GM12875 (cell line): ENCODE data around the gene FAM3A.
"Not testable (repeated sequence)": the region's sequence is repeated elsewhere in the genome, so short reads cannot be mapped to it uniquely, and the experiment has no call there.

Experiments used
- H3K4me3 ChIP-seq: one replicate; pipeline ENCODE4 v1.5.1; 2011; ENCODE audit warnings: low read depth, low read length, control low read depth
- TF ChIP-seq, protein P1 (sequence below): IDR thresholded peaks from 2 replicates; pipeline ENCODE4 v1.5.1; 2011; ENCODE audit warnings: low read depth, mild to moderate bottlenecking, control low read depth, inconsistent platforms, low read length, moderate library complexity, borderline replicate concordance; ENCODE audit not compliant: insufficient read depth

FAM3A gene, protein sequence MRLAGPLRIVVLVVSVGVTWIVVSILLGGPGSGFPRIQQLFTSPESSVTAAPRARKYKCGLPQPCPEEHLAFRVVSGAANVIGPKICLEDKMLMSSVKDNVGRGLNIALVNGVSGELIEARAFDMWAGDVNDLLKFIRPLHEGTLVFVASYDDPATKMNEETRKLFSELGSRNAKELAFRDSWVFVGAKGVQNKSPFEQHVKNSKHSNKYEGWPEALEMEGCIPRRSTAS

DNA sequence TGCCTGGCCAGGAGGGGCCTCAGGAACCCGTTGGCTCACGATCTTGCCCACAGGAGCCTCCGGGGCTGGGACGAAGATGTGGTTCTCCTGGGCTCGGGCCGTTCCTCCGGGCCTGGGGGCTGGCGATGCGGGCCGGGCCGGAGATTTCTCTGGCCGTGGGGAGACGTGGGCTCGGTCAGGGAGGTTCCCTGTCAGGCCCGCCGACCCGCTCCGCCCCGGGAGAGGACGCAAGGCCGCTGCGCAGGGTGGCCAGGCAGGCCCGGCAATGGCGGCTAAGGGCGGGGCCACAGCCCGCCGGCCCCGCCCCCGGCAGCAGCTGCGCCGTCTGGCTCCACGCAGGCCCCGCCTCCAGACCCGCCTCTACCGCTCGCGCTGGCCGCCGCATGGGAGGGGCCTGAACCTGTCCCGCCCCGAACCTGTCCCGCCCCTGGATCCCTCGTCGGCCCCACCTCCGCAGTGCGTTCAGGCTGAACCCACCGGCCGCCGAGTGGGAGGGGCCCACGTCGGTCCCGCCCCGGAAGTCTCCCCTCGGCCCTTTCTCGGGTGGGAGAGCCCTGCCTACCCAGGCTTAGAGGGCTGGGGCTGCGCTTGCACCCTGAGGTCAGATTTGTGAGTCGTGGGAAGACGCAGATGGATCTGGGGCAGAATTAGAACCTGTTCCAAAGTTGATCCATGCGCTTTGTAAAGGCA is at the start of gene FAM3A:
Gene FAM3A, minus strand, starts transcription at position 267 of the 690 bp plus-strand sequence. CDS start 460 bp downstream, outside the sequence.
- TF ChIP-seq, protein P1, sequence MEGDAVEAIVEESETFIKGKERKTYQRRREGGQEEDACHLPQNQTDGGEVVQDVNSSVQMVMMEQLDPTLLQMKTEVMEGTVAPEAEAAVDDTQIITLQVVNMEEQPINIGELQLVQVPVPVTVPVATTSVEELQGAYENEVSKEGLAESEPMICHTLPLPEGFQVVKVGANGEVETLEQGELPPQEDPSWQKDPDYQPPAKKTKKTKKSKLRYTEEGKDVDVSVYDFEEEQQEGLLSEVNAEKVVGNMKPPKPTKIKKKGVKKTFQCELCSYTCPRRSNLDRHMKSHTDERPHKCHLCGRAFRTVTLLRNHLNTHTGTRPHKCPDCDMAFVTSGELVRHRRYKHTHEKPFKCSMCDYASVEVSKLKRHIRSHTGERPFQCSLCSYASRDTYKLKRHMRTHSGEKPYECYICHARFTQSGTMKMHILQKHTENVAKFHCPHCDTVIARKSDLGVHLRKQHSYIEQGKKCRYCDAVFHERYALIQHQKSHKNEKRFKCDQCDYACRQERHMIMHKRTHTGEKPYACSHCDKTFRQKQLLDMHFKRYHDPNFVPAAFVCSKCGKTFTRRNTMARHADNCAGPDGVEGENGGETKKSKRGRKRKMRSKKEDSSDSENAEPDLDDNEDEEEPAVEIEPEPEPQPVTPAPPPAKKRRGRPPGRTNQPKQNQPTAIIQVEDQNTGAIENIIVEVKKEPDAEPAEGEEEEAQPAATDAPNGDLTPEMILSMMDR: no peak
- H3K4me3 ChIP-seq: peak within 1 kb of the TSS; percentile 68

DNA sequence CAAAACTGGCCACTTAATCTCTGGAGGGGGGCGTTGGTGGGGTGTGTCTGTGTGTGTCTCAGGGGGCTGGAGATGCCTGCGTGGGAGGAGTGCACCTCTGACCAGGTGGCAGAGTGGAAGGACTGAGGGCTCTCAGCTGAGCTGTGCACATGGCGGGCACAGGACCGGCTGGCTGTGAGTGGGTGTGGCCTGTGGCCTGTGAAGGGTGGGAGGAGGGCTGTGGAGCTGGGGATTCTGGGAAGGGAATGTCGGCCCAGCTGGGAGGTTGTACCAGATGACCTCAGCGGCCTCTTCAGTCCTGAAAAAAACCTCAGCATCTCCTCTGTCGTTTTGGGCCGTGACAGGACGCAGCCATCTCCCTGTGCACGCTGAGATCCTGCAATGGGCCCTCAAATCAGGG is 46.3 kb upstream of the FAM3A start:
- not testable (repeated sequence) for H3K4me3 ChIP-seq

DNA sequence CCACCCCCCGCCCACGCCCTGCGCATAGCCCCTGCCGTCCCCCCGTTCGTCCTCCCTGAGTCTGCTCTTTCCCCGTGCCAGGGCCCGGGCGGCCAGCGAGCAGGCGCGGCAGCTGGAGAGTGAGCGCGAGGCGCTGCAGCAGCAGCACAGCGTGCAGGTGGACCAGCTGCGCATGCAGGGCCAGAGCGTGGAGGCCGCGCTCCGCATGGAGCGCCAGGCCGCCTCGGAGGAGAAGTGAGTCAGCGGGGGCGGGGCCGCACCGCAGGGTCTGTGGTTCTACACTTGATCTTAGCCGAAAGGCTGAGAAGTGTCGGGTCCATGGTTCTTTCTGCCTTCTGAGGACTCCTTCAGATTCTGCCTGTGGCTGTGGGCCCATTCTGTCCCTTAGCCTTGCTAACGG is 44.3 kb upstream of the FAM3A start:
- not testable (repeated sequence) for H3K4me3 ChIP-seq

DNA sequence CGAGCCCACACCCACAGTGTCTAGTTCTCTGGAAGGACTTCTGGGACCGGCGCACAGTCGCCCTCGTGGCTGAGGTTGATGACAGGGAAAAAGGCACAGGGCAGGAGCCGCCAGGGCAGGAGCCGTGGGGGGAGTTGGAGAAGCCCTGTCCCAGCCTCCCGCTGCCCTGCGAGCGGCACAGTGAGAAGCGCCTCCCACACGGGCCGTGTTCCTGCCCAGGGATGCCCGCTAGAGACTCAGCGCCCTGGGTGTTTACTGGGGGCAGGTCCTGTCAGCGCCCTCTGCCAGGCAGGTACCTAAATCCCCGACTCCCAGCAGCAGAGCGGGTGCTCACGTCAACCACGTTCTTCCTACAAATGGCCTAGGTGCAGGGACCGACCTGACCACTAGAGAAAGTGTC is 42.9 kb upstream of the FAM3A start:
- not testable (repeated sequence) for H3K4me3 ChIP-seq

DNA sequence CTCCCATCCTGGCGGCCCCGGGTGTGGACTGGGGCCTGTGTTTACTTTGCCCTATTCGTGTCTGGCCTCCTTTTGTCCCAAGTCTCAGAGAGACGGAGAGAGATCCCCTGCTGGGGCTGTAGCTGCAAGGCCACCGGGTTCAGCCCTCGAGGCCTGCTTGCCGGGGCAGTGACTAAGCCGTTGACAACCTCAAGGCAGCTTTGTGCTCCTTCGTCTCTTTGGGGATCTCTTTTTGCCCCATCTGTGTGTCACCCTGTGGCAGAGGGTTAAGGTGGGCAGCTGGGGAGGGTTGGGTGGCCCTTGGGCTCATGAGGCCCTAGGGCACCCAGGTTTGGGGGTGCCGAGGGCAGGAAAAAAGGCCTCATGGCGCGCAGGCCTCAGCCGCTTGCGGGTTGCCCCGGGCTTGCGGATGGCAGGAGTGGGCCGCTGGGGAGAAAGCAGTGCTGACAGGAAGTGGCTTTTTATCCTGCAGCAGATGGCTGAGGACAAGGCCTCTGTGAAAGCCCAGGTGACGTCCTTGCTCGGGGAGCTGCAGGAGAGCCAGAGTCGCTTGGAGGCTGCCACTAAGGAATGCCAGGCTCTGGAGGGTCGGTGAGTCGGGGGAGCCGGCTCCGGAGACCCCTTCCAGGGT is 42.1 kb upstream of the FAM3A start:
- H3K4me3 ChIP-seq: not testable (repeated sequence)

DNA sequence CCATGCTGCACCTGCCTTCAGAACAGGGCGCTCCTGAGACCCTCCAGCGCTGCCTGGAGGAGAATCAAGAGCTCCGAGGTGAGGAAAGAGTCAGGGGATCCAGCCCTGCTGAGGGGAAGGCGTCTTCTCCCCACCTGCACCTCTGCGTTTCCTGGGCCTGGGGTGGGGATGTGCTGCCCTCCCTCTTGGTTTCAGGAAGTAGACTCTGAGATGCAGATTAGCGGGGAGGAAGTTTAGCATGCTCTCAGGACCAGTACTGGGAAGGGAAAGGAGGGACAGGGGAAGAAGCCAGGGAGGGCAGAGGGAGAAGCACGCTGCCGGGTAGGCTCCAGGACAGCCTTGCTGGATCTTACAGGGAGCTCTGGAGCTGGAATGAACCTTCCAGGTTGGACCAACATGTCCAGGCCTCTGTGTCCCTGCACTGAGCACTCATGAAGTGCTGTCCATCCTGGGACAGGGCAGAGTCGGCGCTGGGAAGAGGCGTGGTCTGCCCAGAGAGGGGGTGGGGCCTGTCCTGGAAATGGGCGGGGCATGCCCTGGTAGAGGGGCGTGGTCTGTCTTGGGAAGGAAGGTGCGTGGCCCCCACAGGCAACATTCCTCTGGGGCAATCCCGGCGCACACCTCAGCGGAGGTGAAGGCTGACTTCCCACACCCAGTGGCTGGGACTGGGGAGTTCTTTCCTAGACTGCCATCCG is 36.2 kb upstream of the FAM3A start:
- not testable (repeated sequence) for H3K4me3 ChIP-seq

DNA sequence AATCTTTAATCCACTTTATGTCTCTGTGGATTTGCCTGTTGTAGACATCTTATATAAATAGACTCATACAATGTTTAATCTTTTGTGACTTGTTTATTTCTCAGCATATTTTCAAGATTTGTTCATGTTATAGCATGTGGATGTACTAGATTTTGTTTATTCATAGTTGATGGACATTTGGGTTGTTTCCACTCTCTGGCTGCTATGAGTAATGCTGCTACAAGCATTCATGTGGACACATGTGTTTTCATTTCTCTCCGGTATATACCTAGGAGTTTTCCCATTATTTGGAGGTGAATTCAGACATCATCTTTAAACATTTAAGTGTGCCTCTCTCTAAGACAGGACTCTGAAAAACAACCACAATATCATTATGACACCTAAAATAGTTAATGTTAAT is 33.7 kb upstream of the FAM3A start:
- TF ChIP-seq, protein P1: no peak
- H3K4me3 ChIP-seq: no peak overlapping the region

DNA sequence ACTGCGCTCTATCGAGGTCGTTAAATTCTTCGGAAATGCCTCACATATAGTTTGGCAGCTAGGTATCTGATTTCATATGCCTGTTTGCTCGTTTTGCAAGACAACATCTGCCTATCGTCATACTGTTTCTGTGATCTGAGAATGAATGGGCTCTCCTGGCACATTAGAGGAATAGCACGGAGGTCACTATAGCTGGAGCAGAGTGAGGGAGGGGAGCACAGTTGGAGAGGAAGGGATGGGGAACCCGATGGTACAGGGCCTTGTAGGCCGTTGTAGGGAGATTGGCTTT is 31.9 kb upstream of the FAM3A start:
- TF ChIP-seq, protein P1: no peak

DNA sequence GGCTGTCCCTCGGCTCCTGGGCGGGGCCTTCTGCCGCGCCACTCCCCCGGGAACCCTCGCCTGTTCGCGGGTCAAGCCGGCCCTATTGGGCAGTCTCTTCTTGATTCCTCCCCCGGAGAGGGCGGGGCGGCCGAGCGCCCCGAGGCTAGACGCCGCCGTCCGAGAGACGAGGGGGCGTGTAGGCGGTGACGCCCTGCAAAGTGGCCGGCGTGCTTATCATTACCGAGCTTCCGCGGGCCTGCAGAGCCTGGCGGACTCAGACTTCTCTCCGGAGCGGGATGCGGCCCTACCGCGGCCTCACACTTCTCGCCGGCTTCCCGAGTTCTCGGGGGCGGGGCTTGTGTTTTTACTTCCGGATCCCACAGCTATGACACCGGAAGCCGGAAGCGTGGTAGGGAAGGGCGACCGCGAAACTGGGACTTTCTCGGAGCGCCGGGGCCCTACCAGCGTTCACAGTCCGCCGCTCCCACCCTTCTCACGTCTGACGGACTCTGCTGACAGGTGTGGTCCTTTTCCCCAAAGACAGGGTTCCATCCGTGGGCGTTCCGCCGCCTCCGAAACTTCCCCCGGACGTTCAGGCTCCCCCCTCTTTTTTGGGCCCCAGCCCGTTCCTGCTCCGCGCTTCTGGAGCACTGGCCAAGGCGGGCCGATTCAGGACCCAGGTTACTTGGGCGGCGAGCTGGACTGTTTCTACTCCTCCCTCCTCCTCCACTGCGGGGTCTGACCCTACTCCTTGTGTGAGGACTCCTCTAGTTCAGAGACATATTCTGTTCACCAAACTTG is 31.4 kb upstream of the FAM3A start, which contains the start of gene IKBKG:
Gene IKBKG, plus strand, starts transcription at position 376 of the 783 bp plus-strand sequence. CDS start 4,383 bp downstream, outside the sequence.
- TF ChIP-seq, protein P1: no peak
- peak within 1 kb of the TSS; percentile 76 for H3K4me3 ChIP-seq

More for the DNA sequence above, 31.9 kb upstream of the FAM3A start:
- peak overlapping the region; percentile 76 for H3K4me3 ChIP-seq
